WTC11 (cell line): ENCODE data around the gene PLPPR5. TPM values are rescaled to one million over a fixed set of nuclear protein-coding genes. Genes with fewer than 3 reads are reported as not detected.

Source experiments
- ATAC-seq: fragments of 200-7000 bp; cut with Tn5 transposase; 2 replicates; pipeline ENCODE4 v1.10.0; 2021; ENCODE audit warnings: mild to moderate bottlenecking, moderate library complexity
- CTCF ChIA-PET: fragments of 300-600 bp; sonication (Branson Sonifier 250); formaldehyde crosslinking; loops from one replicate; lab custom pipeline; 2021; ENCODE audit warnings: antibody characterized with exemption; lab: Charles Lee
- POLR2A ChIA-PET: fragments of 350-600 bp; sonication (Branson Sonifier 250); formaldehyde crosslinking; loops from one replicate; lab custom pipeline; 2021; ENCODE audit warnings: antibody characterized with exemption; lab: Charles Lee
- DNase-seq: peaks from one replicate; pipeline ENCODE4 v3.0.0; 2021; ENCODE audit warnings: low spot score
- H3K27ac Mint-ChIP-seq: 2 replicates; pipeline ENCODE4 v1.8.0; 2021; ENCODE audit warnings: mixed read lengths
- H3K27me3 Mint-ChIP-seq: 2 replicates; pipeline ENCODE4 v1.8.0; 2021; ENCODE audit warnings: low read depth, mild to moderate bottlenecking, moderate library complexity, mixed read lengths
- H3K36me3 Mint-ChIP-seq: 2 replicates; pipeline ENCODE4 v1.8.0; 2021; ENCODE audit warnings: mixed read lengths
- H3K4me1 Mint-ChIP-seq: 2 replicates; pipeline ENCODE4 v1.8.0; 2022; ENCODE audit warnings: mixed read lengths
- H3K4me3 Mint-ChIP-seq: 2 replicates; pipeline ENCODE4 v1.8.0; 2021; ENCODE audit warnings: mild to moderate bottlenecking, moderate library complexity, mixed read lengths
- H3K9me3 Mint-ChIP-seq: 2 replicates; pipeline ENCODE4 v1.8.0; 2021; ENCODE audit warnings: mixed read lengths
- ARID4B ChIP-seq: sonication (generic); formaldehyde crosslinking; IDR thresholded peaks from 2 replicates; pipeline ENCODE4 v1.8.0; 2023; ENCODE audit warnings: missing genetic modification reagents, mild to moderate bottlenecking, borderline replicate concordance
- ATF6 ChIP-seq: sonication (generic); formaldehyde crosslinking; IDR thresholded peaks from 2 replicates; pipeline ENCODE4 v1.8.1; 2023; ENCODE audit warnings: mild to moderate bottlenecking, missing genetic modification reagents
- CREB1 ChIP-seq: sonication (generic); formaldehyde crosslinking; IDR thresholded peaks from 2 replicates; pipeline ENCODE4 v1.8.0; 2023; ENCODE audit warnings: mild to moderate bottlenecking, missing genetic modification reagents
- CREM ChIP-seq: sonication (generic); formaldehyde crosslinking; IDR thresholded peaks from 2 replicates; pipeline ENCODE4 v1.8.1; 2022; ENCODE audit warnings: mild to moderate bottlenecking, missing genetic modification reagents, moderate library complexity
- ELF4 ChIP-seq: sonication (generic); formaldehyde crosslinking; IDR thresholded peaks from 2 replicates; pipeline ENCODE4 v1.8.1; 2022; ENCODE audit warnings: low read depth, mild to moderate bottlenecking, moderate library complexity, missing genetic modification reagents
- ERG ChIP-seq: fragments of 250-450 bp; sonication (Bioruptor Pico); IDR thresholded peaks from 2 replicates; pipeline ENCODE4 v1.8.0; 2021; ENCODE audit warnings: mild to moderate bottlenecking
- ETV6 ChIP-seq: sonication (generic); formaldehyde crosslinking; IDR thresholded peaks from 2 replicates; pipeline ENCODE4 v1.8.1; 2022; ENCODE audit warnings: mild to moderate bottlenecking, missing genetic modification reagents
- FOXK1 ChIP-seq: sonication (generic); formaldehyde crosslinking; IDR thresholded peaks from 2 replicates; pipeline ENCODE4 v1.8.0; 2022; ENCODE audit warnings: mild to moderate bottlenecking, moderate library complexity, missing genetic modification reagents
- HMGXB4 ChIP-seq: sonication (generic); formaldehyde crosslinking; IDR thresholded peaks from 2 replicates; pipeline ENCODE4 v1.8.1; 2023; ENCODE audit warnings: mild to moderate bottlenecking, moderate library complexity, missing genetic modification reagents
- JAZF1 ChIP-seq: fragments of 250-450 bp; sonication (Bioruptor Pico); IDR thresholded peaks from 2 replicates; pipeline ENCODE4 v1.9.0; 2021; ENCODE audit warnings: moderate library complexity, mild to moderate bottlenecking, inconsistent platforms
- KAT7 ChIP-seq: sonication (generic); formaldehyde crosslinking; IDR thresholded peaks from 2 replicates; pipeline ENCODE4 v1.8.1; 2023; ENCODE audit warnings: missing genetic modification reagents, mild to moderate bottlenecking, borderline replicate concordance
- MLX ChIP-seq: sonication (generic); formaldehyde crosslinking; IDR thresholded peaks from 2 replicates; pipeline ENCODE4 v1.8.1; 2023; ENCODE audit warnings: mild to moderate bottlenecking, missing genetic modification reagents, moderate library complexity
- MXD4 ChIP-seq: fragments of 250-450 bp; sonication (Bioruptor Pico); IDR thresholded peaks from 2 replicates; pipeline ENCODE4 v1.8.0; 2021; ENCODE audit warnings: mild to moderate bottlenecking, moderate library complexity, borderline replicate concordance
- NR1H2 ChIP-seq: sonication (generic); formaldehyde crosslinking; IDR thresholded peaks from 2 replicates; pipeline ENCODE4 v1.9.0; 2021; ENCODE audit warnings: mild to moderate bottlenecking, moderate library complexity, missing genetic modification reagents
- PRRX2 ChIP-seq: fragments of 250-450 bp; sonication (Bioruptor Pico); IDR thresholded peaks from 2 replicates; pipeline ENCODE4 v1.8.0; 2021; ENCODE audit warnings: mild to moderate bottlenecking
- RORB ChIP-seq: fragments of 250-450 bp; sonication (Bioruptor Pico); IDR thresholded peaks from 2 replicates; pipeline ENCODE4 v1.9.0; 2021; ENCODE audit warnings: mild to moderate bottlenecking
- ZNF232 ChIP-seq: sonication (generic); formaldehyde crosslinking; IDR thresholded peaks from 2 replicates; pipeline ENCODE4 v1.8.0; 2022; ENCODE audit warnings: mild to moderate bottlenecking, missing genetic modification reagents
- ZNF317 ChIP-seq: sonication (generic); formaldehyde crosslinking; IDR thresholded peaks from 2 replicates; pipeline ENCODE4 v1.8.1; 2023; ENCODE audit warnings: low read depth, mild to moderate bottlenecking, moderate library complexity, missing genetic modification reagents, borderline replicate concordance
- ZNF396 ChIP-seq: fragments of 250-450 bp; sonication (Bioruptor Pico); IDR thresholded peaks from 2 replicates; pipeline ENCODE4 v1.8.0; 2021; ENCODE audit warnings: mild to moderate bottlenecking, moderate library complexity, borderline replicate concordance
- ZNF425 ChIP-seq: fragments of 250-450 bp; sonication (Bioruptor Pico); conservative IDR thresholded peaks from 2 replicates; pipeline ENCODE4 v1.9.0; 2021; ENCODE audit warnings: mild to moderate bottlenecking
- ZNF512 ChIP-seq: sonication (generic); formaldehyde crosslinking; IDR thresholded peaks from 2 replicates; pipeline ENCODE4 v1.8.1; 2022; ENCODE audit warnings: missing genetic modification reagents, borderline replicate concordance
- ZNF671 ChIP-seq: fragments of 250-450 bp; sonication (Bioruptor Pico); IDR thresholded peaks from 2 replicates; pipeline ENCODE4 v1.8.0; 2021; ENCODE audit warnings: mild to moderate bottlenecking
- total RNA-seq: library from RNA; stranded (reverse); gene quantifications from 3 replicates; pipeline ENCODE4 v1.2.3, GENCODE V29; 2021

The PLPPR5 gene
- total RNA-seq, 1 experiment from 2014 or later = 1.6 TPM

- POLR2A ChIA-PET = no interaction called here
- DNase-seq (no peak), ATAC-seq (no peak)
- TF ChIP-seq ERG = no peak
- TF ChIP-seq ZNF671 = no peak
- no peak for TF ChIP-seq KAT7 (CRISPR knock-in tag)
- no peak for TF ChIP-seq ZNF425 (CRISPR knock-in tag)
- TF ChIP-seq ZNF317 (CRISPR knock-in tag) = no peak
- no peak for TF ChIP-seq NR1H2 (CRISPR knock-in tag)
- TF ChIP-seq MLX (CRISPR knock-in tag) = no peak
- no peak for TF ChIP-seq ELF4
- no peak for TF ChIP-seq ZNF396 (CRISPR knock-in tag)
- no peak for TF ChIP-seq ARID4B (CRISPR knock-in tag)
- no peak for TF ChIP-seq CREM (CRISPR knock-in tag)
- TF ChIP-seq ZNF232 (CRISPR knock-in tag) = no peak
- TF ChIP-seq JAZF1 (CRISPR knock-in tag) = no peak
- no peak for TF ChIP-seq RORB (CRISPR knock-in tag)
- no peak for TF ChIP-seq MXD4 (CRISPR knock-in tag)
- TF ChIP-seq PRRX2 = no peak
- TF ChIP-seq HMGXB4 (CRISPR knock-in tag) = no peak
- CTCF ChIA-PET = no interaction called here
- Mint-ChIP-seq H3K27ac (no peak overlapping the region), H3K27me3 (no peaks in the 10 kb centered on the region), H3K9me3 (no peaks in the 10 kb centered on the region), H3K36me3 (no peaks in the 10 kb centered on the region), H3K4me3 (no peak overlapping the region), H3K4me1 (peaks cover 24% of the 10 kb centered on the region)
These were observed 78.1 kb downstream of the PLPPR5 start for GRCh38 chr1:98926597-98926996.

- Mint-ChIP-seq H3K4me3 (no peak overlapping the region), H3K27me3 (no peaks in the 10 kb centered on the region), H3K27ac (no peak overlapping the region), H3K36me3 (no peaks in the 10 kb centered on the region), H3K4me1 (peaks cover 21% of the 10 kb centered on the region), H3K9me3 (no peaks in the 10 kb centered on the region)
- ATAC-seq (no peak), DNase-seq (no peak)
- POLR2A ChIA-PET = no interaction called here
- CTCF ChIA-PET = no interaction called here
- TF ChIP-seq CREB1 (CRISPR knock-in tag) = no peak
- no peak for TF ChIP-seq FOXK1
- TF ChIP-seq ZNF512 (CRISPR knock-in tag) = no peak
- TF ChIP-seq CREM (CRISPR knock-in tag) = no peak
- no peak for TF ChIP-seq ATF6
- no peak for TF ChIP-seq ETV6
These were observed 79.7 kb downstream of the PLPPR5 start for GRCh38 chr1:98924977-98925376.
